ENCODE data around the gene CLIP4.

- no peak for TF ChIP-seq CTCF (conservative IDR thresholded peaks at IDR 0.05; ENCODE audit: low read length)
- no peak for TF ChIP-seq EZH2phosphoT487 (IDR thresholded peaks at IDR 0.05; ENCODE audit: borderline replicate concordance)
Observed at GRCh38 chr2:29164091-29164846, 49.1 kb downstream of the CLIP4 start.

Data from Loucy (cell line).